DND-41 (cell line): ENCODE results near the gene TTC17.

Source experiments
- ATAC-seq: fragments of 200-7000 bp; cut with Tn5 transposase; 3 replicates; pipeline ENCODE4 v1.9.1; 2021; ENCODE audit warnings: low read depth; ENCODE audit not compliant: insufficient read depth
- DNase-seq: peaks from one replicate; pipeline ENCODE4 v3.0.0-alpha.2; 2020
- H2AFZ ChIP-seq: 2 replicates; pipeline ENCODE4 v1.6.0; 2012; ENCODE audit warnings: low read depth, low read length
- H3K27ac ChIP-seq: 2 replicates; pipeline ENCODE4 v1.5.1; 2012; ENCODE audit warnings: low read length, inconsistent platforms
- H3K27me3 ChIP-seq: fragments of 200-600 bp; sonication (generic); 2 replicates; pipeline ENCODE4 v1.6.0; 2012; ENCODE audit warnings: low read length, mild to moderate bottlenecking, inconsistent platforms; ENCODE audit not compliant: insufficient read depth, poor library complexity
- H3K36me3 ChIP-seq: 2 replicates; pipeline ENCODE4 v1.5.1; 2012; ENCODE audit warnings: low read length, inconsistent platforms; ENCODE audit not compliant: insufficient read depth
- H3K4me1 ChIP-seq: 2 replicates; pipeline ENCODE4 v1.5.1; 2012; ENCODE audit warnings: mild to moderate bottlenecking, low read length; ENCODE audit not compliant: insufficient read depth
- H3K4me2 ChIP-seq: 2 replicates; pipeline ENCODE4 v1.6.0; 2012; ENCODE audit warnings: mild to moderate bottlenecking, moderate library complexity, low read length, inconsistent platforms; ENCODE audit not compliant: insufficient read depth
- H3K4me3 ChIP-seq, 2 experiments: fragments of 200-600 bp in 1 of 2; shearing (Covaris generic) in 1 of 2; 2 replicates each; pipeline ENCODE4 v1.5.1; 2012 to 2016; ENCODE audit warnings: inconsistent platforms in 2 of 2, low read length in 2 of 2, mild to moderate bottlenecking in 2 of 2, low read depth in 1 of 2, moderate library complexity in 1 of 2
- H3K79me2 ChIP-seq: 2 replicates; pipeline ENCODE4 v1.6.0; 2012; ENCODE audit warnings: low read length, inconsistent platforms; ENCODE audit not compliant: insufficient read depth
- H3K9ac ChIP-seq: 2 replicates; pipeline ENCODE4 v1.6.0; 2012; ENCODE audit warnings: low read depth, mild to moderate bottlenecking, inconsistent platforms, low read length, moderate library complexity
- H3K9me3 ChIP-seq: 2 replicates; pipeline ENCODE4 v1.5.1; 2012; ENCODE audit warnings: low read length, moderate library complexity, mild to moderate bottlenecking, inconsistent platforms; ENCODE audit not compliant: insufficient read depth, severe bottlenecking
- H4K20me1 ChIP-seq: 2 replicates; pipeline ENCODE4 v1.6.0; 2012; ENCODE audit warnings: low read length; ENCODE audit not compliant: insufficient read depth
- EZH2 ChIP-seq: IDR thresholded peaks from 3 replicates; pipeline ENCODE4 v1.6.1; 2012; ENCODE audit warnings: borderline replicate concordance, low read depth, mild to moderate bottlenecking, moderate library complexity, low read length, inconsistent platforms; ENCODE audit not compliant: severe bottlenecking
- TF ChIP-seq, protein P1 (sequence below): IDR thresholded peaks from 2 replicates; pipeline ENCODE4 v1.5.1; 2012; ENCODE audit warnings: borderline replicate concordance, low read length, moderate library complexity, mild to moderate bottlenecking; ENCODE audit not compliant: poor library complexity, severe bottlenecking; ENCODE audit errors: extremely low read depth

The TTC17 gene

DNA sequence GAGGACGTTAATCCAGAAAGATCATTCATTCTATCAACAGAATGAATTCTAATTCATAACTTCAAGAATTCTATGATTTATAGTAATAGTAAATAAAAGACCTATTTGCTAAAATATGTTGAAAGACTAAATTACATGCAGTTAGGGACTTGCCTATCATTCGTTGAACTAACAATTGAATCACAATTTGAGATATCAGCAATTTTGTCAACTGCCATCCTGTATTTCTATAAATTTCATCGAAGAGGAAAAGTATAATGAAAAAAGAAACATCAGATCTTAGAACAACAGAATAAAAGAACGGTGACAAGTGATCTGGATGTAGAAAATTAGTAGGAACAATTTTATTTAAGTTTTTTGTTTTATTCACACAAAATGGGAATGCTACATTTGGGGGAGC lies 4.4 kb upstream of the TTC17 start:
- peaks cover 11% of the 10 kb centered on the region for H3K4me1 ChIP-seq
- no peak overlapping the region for H2AFZ ChIP-seq
- H3K4me3 ChIP-seq: no peak overlapping the region
- peaks cover 10% of the 10 kb centered on the region for H3K79me2 ChIP-seq
- peaks cover under 1% of the 10 kb centered on the region; the same call in 1 of the 2 replicates for H4K20me1 ChIP-seq
- ATAC-seq (no peak), DNase-seq (no peak)
- no peaks in the 10 kb centered on the region; the same call in 1 of the 2 replicates for H3K36me3 ChIP-seq
- H3K9ac ChIP-seq: no peak overlapping the region
- H3K27me3 ChIP-seq: no peaks in the 10 kb centered on the region
- H3K4me2 ChIP-seq: no peak overlapping the region
- no peaks in the 10 kb centered on the region for H3K9me3 ChIP-seq
- H3K27ac ChIP-seq: no peak overlapping the region
- TF ChIP-seq EZH2: no peak
- TF ChIP-seq, protein P1, sequence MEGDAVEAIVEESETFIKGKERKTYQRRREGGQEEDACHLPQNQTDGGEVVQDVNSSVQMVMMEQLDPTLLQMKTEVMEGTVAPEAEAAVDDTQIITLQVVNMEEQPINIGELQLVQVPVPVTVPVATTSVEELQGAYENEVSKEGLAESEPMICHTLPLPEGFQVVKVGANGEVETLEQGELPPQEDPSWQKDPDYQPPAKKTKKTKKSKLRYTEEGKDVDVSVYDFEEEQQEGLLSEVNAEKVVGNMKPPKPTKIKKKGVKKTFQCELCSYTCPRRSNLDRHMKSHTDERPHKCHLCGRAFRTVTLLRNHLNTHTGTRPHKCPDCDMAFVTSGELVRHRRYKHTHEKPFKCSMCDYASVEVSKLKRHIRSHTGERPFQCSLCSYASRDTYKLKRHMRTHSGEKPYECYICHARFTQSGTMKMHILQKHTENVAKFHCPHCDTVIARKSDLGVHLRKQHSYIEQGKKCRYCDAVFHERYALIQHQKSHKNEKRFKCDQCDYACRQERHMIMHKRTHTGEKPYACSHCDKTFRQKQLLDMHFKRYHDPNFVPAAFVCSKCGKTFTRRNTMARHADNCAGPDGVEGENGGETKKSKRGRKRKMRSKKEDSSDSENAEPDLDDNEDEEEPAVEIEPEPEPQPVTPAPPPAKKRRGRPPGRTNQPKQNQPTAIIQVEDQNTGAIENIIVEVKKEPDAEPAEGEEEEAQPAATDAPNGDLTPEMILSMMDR: no peak

DNA sequence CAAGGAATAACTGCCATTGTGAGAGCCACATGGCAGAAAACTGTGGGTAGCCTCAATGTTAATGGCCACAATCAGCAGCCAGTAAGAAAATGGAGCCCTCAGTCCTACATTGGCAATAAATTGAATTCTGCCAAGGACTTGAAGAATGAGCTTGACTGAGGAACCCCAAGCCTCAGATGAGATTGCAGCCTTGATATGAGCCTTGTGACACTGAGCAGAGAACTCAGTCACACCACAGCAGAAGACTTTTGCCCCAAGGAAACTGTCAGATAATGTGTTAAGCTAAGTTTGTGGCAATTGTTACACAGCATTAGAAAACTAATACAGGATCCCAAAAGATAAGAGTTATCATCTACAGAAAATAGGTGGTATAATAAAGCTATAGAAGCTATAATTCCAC lies 2.4 kb upstream of the TTC17 start:
- no peak overlapping the region for H3K4me2 ChIP-seq
- peaks cover 15% of the 10 kb centered on the region for H4K20me1 ChIP-seq
- H3K27ac ChIP-seq: no peak overlapping the region
- DNase-seq (no peak), ATAC-seq (no peak)
- no peak overlapping the region for H3K9ac ChIP-seq
- no peak overlapping the region for H2AFZ ChIP-seq
- peaks cover 29% of the 10 kb centered on the region for H3K4me1 ChIP-seq
- no peaks in the 10 kb centered on the region for H3K9me3 ChIP-seq
- no peak overlapping the region for H3K4me3 ChIP-seq
- no peaks in the 10 kb centered on the region; the same call in 1 of the 2 replicates for H3K36me3 ChIP-seq
- H3K79me2 ChIP-seq: peaks cover 30% of the 10 kb centered on the region
- TF ChIP-seq, protein P1: no peak
- no peak for TF ChIP-seq EZH2
- no peaks in the 10 kb centered on the region for H3K27me3 ChIP-seq

DNA sequence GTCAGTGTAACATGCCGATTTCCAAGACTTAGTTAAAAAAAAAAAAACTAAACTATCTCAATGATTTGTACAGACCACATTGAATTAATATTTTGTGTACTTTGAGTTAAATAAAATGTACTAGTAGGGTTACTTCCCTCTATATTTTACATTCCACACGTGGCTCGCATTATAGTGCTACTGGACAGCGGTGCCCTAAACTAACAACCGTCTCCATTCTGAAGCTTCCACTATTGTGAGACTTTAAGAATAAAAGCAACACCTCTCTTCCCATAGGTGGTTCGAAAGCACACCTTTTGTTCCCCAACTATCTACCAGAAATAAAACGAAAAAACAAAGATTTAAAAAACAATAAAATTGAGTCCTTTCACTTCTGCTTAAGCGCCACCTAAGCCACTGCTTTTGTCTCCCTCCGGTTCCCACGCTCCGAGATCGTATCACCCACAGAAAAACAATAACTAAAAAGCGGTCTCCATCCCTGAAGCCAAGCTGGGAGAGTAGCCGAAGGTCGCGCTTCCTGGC lies 380 bp upstream of the TTC17 start:
- peaks cover 49% of the 10 kb centered on the region for H3K79me2 ChIP-seq
- TF ChIP-seq, protein P1: no peak
- no peak for TF ChIP-seq EZH2
- peak overlapping the region; percentile 65 to 77 for H3K4me3 ChIP-seq
- H3K36me3 ChIP-seq: peaks cover 7% of the 10 kb centered on the region
- H2AFZ ChIP-seq: peak overlapping the region; percentile 95
- DNase-seq: no peak
- no peaks in the 10 kb centered on the region for H3K9me3 ChIP-seq
- peaks cover 31% of the 10 kb centered on the region for H4K20me1 ChIP-seq
- peaks cover 38% of the 10 kb centered on the region for H3K4me1 ChIP-seq
- no peak for ATAC-seq
- peak overlapping the region; percentile 89 for H3K4me2 ChIP-seq
- H3K27me3 ChIP-seq: no peaks in the 10 kb centered on the region
- peak overlapping the region; percentile 77 for H3K9ac ChIP-seq
- H3K27ac ChIP-seq: peak overlapping the region; percentile 79
